ENCODE measurements around the gene PPAN.
A peak's percentile ranks its signal among the peaks of the same experiment; 100 is the strongest.

Gene PPAN

GRCh38 chr19:10113592-10113963, 7.4 kb downstream of the PPAN start:
- Histone ChIP-seq H3K36me3 (ENCODE audit: control insufficient read depth in 2 of 2, insufficient read depth in 1 of 2, low read length in 2 of 2) (peaks cover 20 to 88% of the 10 kb centered on the region in 2 experiments), H3K4me3 (ENCODE audit: low read depth, low read length) (no peak overlapping the region), H3K27ac (ENCODE audit: extremely low read depth, low read depth, low read length) (no peak overlapping the region), H3K4me1 (ENCODE audit: control insufficient read depth, insufficient read depth, low read length) (no peaks in the 10 kb centered on the region), H3K9me3 (ENCODE audit: control insufficient read depth, insufficient read depth, low read depth, low read length) (no peaks in the 10 kb centered on the region)
- ChIA-PET CTCF (interaction anchor here (0.6 to 2.0 kb wide), 9 partner anchors 9 to 183 kb away, joined by 3 to 27 read pairs (median 3); no protein-coding TSS in a partner anchor), POLR2A (interaction anchor here (2.0 to 3.7 kb wide), 3 partner anchors 7 to 18 kb away, joined by 5 to 25 read pairs (median 14); partner anchors contain the start of genes ANGPTL6 and PPAN)
- TF ChIP-seq SALL2 (tag by site-specific recombination; IDR thresholded peaks at IDR 0.05; ENCODE audit: borderline replicate concordance): no peak
- TF ChIP-seq ZBTB49 (tag by site-specific recombination; IDR thresholded peaks at IDR 0.05; ENCODE audit: low read depth): no peak
- no peak for TF ChIP-seq TSHZ1 (tag by site-specific recombination; IDR thresholded peaks at IDR 0.05; ENCODE audit: borderline replicate concordance)
- TF ChIP-seq ZNF600 (tag by site-specific recombination; IDR thresholded peaks at IDR 0.05): no peak
- no peak for TF ChIP-seq WT1 (tag by site-specific recombination; IDR thresholded peaks at IDR 0.05)
- TF ChIP-seq ZNF48 (tag by site-specific recombination; IDR thresholded peaks at IDR 0.05): no peak
- TF ChIP-seq ZSCAN23 (tag by site-specific recombination; IDR thresholded peaks at IDR 0.05): no peak
- no peak for TF ChIP-seq ZNF488 (tag by site-specific recombination; IDR thresholded peaks at IDR 0.05)
- no peak for TF ChIP-seq ZNF777 (tag by site-specific recombination; IDR thresholded peaks at IDR 0.05; ENCODE audit: borderline replicate concordance)
- TF ChIP-seq ZNF555 (tag by site-specific recombination; conservative IDR thresholded peaks at IDR 0.05): no peak
- TF ChIP-seq ZNF585B (tag by site-specific recombination; IDR thresholded peaks at IDR 0.05): no peak

GRCh38 chr19:10113964-10114650, 7.9 kb downstream of the PPAN start:
- CTCF ChIA-PET: interaction anchor here (1.0 to 2.0 kb wide), 5 partner anchors 11 to 183 kb away, joined by 3 to 27 read pairs (median 4); no protein-coding TSS in a partner anchor
- POLR2A ChIA-PET: interaction anchor here (0.6 to 3.7 kb wide), 5 partner anchors 8 to 48 kb away, joined by 4 to 25 read pairs (median 5); partner anchors contain the start of genes ANGPTL6 and PPAN
- TF ChIP-seq ZNF311 (tag by site-specific recombination; IDR thresholded peaks at IDR 0.05; ENCODE audit: borderline replicate concordance): no peak
- TF ChIP-seq MZF1 (tag by site-specific recombination; IDR thresholded peaks at IDR 0.05; ENCODE audit: borderline replicate concordance): no peak
- 0 out of 2 replicates have a peak, but pooled peaks have one; percentile 11 for TF ChIP-seq ZIC2 (tag by site-specific recombination; IDR thresholded peaks at IDR 0.05)
- no peak for TF ChIP-seq ZNF350 (tag by site-specific recombination; IDR thresholded peaks at IDR 0.05)
- no peak; the same call in 1 of the 2 replicates for TF ChIP-seq ZEB2 (tag by site-specific recombination; IDR thresholded peaks at IDR 0.05)
- no peak for TF ChIP-seq ZNF112 (tag by site-specific recombination; IDR thresholded peaks at IDR 0.05)
- TF ChIP-seq ZNF280C (tag by site-specific recombination; IDR thresholded peaks at IDR 0.05): no peak
- TF ChIP-seq SCRT1 (tag by site-specific recombination; IDR thresholded peaks at IDR 0.05; ENCODE audit: borderline replicate concordance): no peak
- no peak for TF ChIP-seq ZNF18 (tag by site-specific recombination; IDR thresholded peaks at IDR 0.05)
- TF ChIP-seq ZNF629 (tag by site-specific recombination; IDR thresholded peaks at IDR 0.05): no peak
- TF ChIP-seq ZSCAN30 (tag by site-specific recombination; IDR thresholded peaks at IDR 0.05): 0 out of 2 replicates have a peak, but pooled peaks have one; percentile 20
- no peak for TF ChIP-seq ZNF2 (tag by site-specific recombination; IDR thresholded peaks at IDR 0.05)
- no peak for TF ChIP-seq BCL11A (tag by site-specific recombination; IDR thresholded peaks at IDR 0.05; ENCODE audit: low read depth)

More at GRCh38 chr19:10113964-10114650, 7.9 kb downstream of the PPAN start:
- no peak overlapping the region for H3K4me3 ChIP-seq (ENCODE audit: low read depth, low read length)
- H3K27ac ChIP-seq (ENCODE audit: extremely low read depth, low read depth, low read length): no peak overlapping the region
- peaks cover 14 to 88% of the 10 kb centered on the region in 2 experiments for H3K36me3 ChIP-seq (ENCODE audit: control insufficient read depth in 2 of 2, insufficient read depth in 1 of 2, low read length in 2 of 2)
- H3K4me1 ChIP-seq (ENCODE audit: control insufficient read depth, insufficient read depth, low read length): no peaks in the 10 kb centered on the region
- H3K9me3 ChIP-seq (ENCODE audit: control insufficient read depth, insufficient read depth, low read depth, low read length): no peaks in the 10 kb centered on the region
